Measurements from ENCODE around the gene HK1. TPM values are rescaled to one million over a fixed set of nuclear protein-coding genes. Genes with fewer than 3 reads are reported as not detected.

Gene HK1
- total and polyA plus RNA-seq, 7 experiments from 2014 or later: 60.1 to 144 (median 83.8) TPM

- H3K36me3 ChIP-seq (ENCODE audit: control insufficient read depth in 2 of 3, insufficient read depth in 3 of 3, low read length in 3 of 3): peaks cover 0 to 3% (median 0%) of the 10 kb centered on the region in 3 experiments
- Mint-ChIP-seq H3K4me3 (peak overlapping the region; percentile 63 to 84 (median 74)), H3K36me3 (peaks cover 0 to 13% (median 4%) of the 10 kb centered on the region in 5 donors), H3K4me1 (peaks cover 55 to 92% (median 70%) of the 10 kb centered on the region in 7 donors), H3K27me3 (no peaks in the 10 kb centered on the region), H3K9me3 (no peaks in the 10 kb centered on the region), H3K27ac (peak overlapping the region; percentile 7 to 90 (median 79))
- no peaks in the 10 kb centered on the region for H3K9me3 ChIP-seq (ENCODE audit: control insufficient read depth in 2 of 3, low read length in 3 of 3)
- DNase-seq (no peak), ATAC-seq (no peak)
- POLR2A ChIA-PET: interaction anchor here (0.6 to 5.8 kb wide), 4 partner anchors 10 to 22 kb away, joined by 3 to 34 read pairs (median 8); no protein-coding TSS in a partner anchor
- peak overlapping the region; percentile 19 for H3K27ac ChIP-seq (ENCODE audit: low read depth, low read length)
- no peak overlapping the region for H3K4me3 ChIP-seq (ENCODE audit: low read length)
- peaks cover 17 to 49% of the 10 kb centered on the region in 2 donors for H3K4me1 ChIP-seq (ENCODE audit: control insufficient read depth in 2 of 2, insufficient read depth in 2 of 2, low read length in 2 of 2)
- CTCF ChIA-PET: interaction anchor here (0.6 kb wide), 1 partner anchor 114 kb away, joined by 3 read pairs; no protein-coding TSS in a partner anchor
- intact Hi-C loops (cut with micrococcal nuclease): loop anchor here (1.0 to 2.0 kb wide), 3 partner anchors 7 to 16 kb away; no protein-coding TSS in a partner anchor
- no peaks in the 10 kb centered on the region for H3K27me3 ChIP-seq (ENCODE audit: control insufficient read depth in 2 of 2, insufficient read depth in 2 of 2, low read length in 2 of 2)
Observed at GRCh38 chr10:69334302-69335062, 56.2 kb downstream of the HK1 start.

GRCh38 chr10:69335063-69335587, 56.8 kb downstream of the HK1 start:
- H3K4me1 Mint-ChIP-seq: peaks cover 56 to 92% (median 71%) of the 10 kb centered on the region in 7 donors
- CTCF ChIA-PET: no interaction called here
- peaks cover 0 to 15% (median 4%) of the 10 kb centered on the region in 5 donors for H3K36me3 Mint-ChIP-seq
- H3K27me3 Mint-ChIP-seq: no peaks in the 10 kb centered on the region
- H3K27ac ChIP-seq (ENCODE audit: low read depth, low read length): peak overlapping the region; percentile 19
- ATAC-seq: peak; percentile 74
- peak overlapping the region; percentile 63 to 84 (median 74) for H3K4me3 Mint-ChIP-seq
- H3K4me3 ChIP-seq (ENCODE audit: low read length): no peak overlapping the region
- no peaks in the 10 kb centered on the region for H3K9me3 ChIP-seq (ENCODE audit: control insufficient read depth in 2 of 3, low read length in 3 of 3)
- H3K27me3 ChIP-seq (ENCODE audit: control insufficient read depth in 2 of 2, insufficient read depth in 2 of 2, low read length in 2 of 2): no peaks in the 10 kb centered on the region
- no peaks in the 10 kb centered on the region for H3K9me3 Mint-ChIP-seq
- POLR2A ChIA-PET: interaction anchor here (0.6 to 5.8 kb wide), 5 partner anchors 10 to 21 kb away, joined by 3 to 34 read pairs (median 4); no protein-coding TSS in a partner anchor
- peak overlapping the region; percentile 7 to 90 (median 79) for H3K27ac Mint-ChIP-seq
- no peaks in the 10 kb centered on the region for H3K36me3 ChIP-seq (ENCODE audit: control insufficient read depth in 2 of 3, insufficient read depth in 3 of 3, low read length in 3 of 3)
- H3K4me1 ChIP-seq (ENCODE audit: control insufficient read depth in 2 of 2, insufficient read depth in 2 of 2, low read length in 2 of 2): peaks cover 14 to 50% of the 10 kb centered on the region in 2 donors
- intact Hi-C loops (cut with micrococcal nuclease): loop anchor here (1.0 to 2.0 kb wide), 3 partner anchors 8 to 16 kb away; no protein-coding TSS in a partner anchor
- peak in 1 of 9 donors; percentile 49 for DNase-seq

- peaks cover 51 to 90% (median 70%) of the 10 kb centered on the region in 7 donors for H3K4me1 Mint-ChIP-seq
- Histone ChIP-seq H3K9me3 (ENCODE audit: control insufficient read depth in 2 of 3, low read length in 3 of 3) (no peaks in the 10 kb centered on the region), H3K27me3 (ENCODE audit: control insufficient read depth in 2 of 2, insufficient read depth in 2 of 2, low read length in 2 of 2) (no peaks in the 10 kb centered on the region), H3K27ac (ENCODE audit: low read depth, low read length) (peak overlapping the region; percentile 19), H3K4me3 (ENCODE audit: low read length) (no peak overlapping the region), H3K36me3 (ENCODE audit: control insufficient read depth in 2 of 3, insufficient read depth in 3 of 3, low read length in 3 of 3) (no peaks in the 10 kb centered on the region), H3K4me1 (ENCODE audit: control insufficient read depth in 2 of 2, insufficient read depth in 2 of 2, low read length in 2 of 2) (peaks cover 14 to 50% of the 10 kb centered on the region in 2 donors)
- ChIA-PET CTCF (no interaction called here), POLR2A (interaction anchor here (0.9 to 5.8 kb wide), 4 partner anchors 9 to 21 kb away, joined by 3 to 34 read pairs (median 7); no protein-coding TSS in a partner anchor)
- no peak for ATAC-seq
- H3K4me3 Mint-ChIP-seq: peak overlapping the region in 9 of 10 donors; percentile 6 to 84 (median 75)
- intact Hi-C loops (cut with micrococcal nuclease): loop anchor here (1.0 to 2.0 kb wide), 3 partner anchors 8 to 17 kb away; no protein-coding TSS in a partner anchor
- peak overlapping the region in 8 of 9 donors; percentile 7 to 90 (median 76) for H3K27ac Mint-ChIP-seq
- no peaks in the 10 kb centered on the region for H3K27me3 Mint-ChIP-seq
- no peak for DNase-seq
- H3K36me3 Mint-ChIP-seq: peaks cover 0 to 11% (median 4%) of the 10 kb centered on the region in 5 donors
- H3K9me3 Mint-ChIP-seq: no peaks in the 10 kb centered on the region
Observed at GRCh38 chr10:69335613-69336012, 57.3 kb downstream of the HK1 start.

- Mint-ChIP-seq H3K27ac (peak overlapping the region in 6 of 9 donors; percentile 30 to 75 (median 53)), H3K36me3 (peaks cover 0 to 11% (median 4%) of the 10 kb centered on the region in 5 donors), H3K4me1 (peaks cover 48 to 95% (median 73%) of the 10 kb centered on the region in 7 donors), H3K9me3 (no peaks in the 10 kb centered on the region), H3K27me3 (no peaks in the 10 kb centered on the region), H3K4me3 (peak overlapping the region in 2 of 10 donors; percentile 7 to 18)
- DNase-seq (no peak), ATAC-seq (no peak)
- ChIA-PET POLR2A (interaction anchor here (0.6 to 2.6 kb wide), 4 partner anchors 7 to 32 kb away, joined by 3 to 10 read pairs (median 6); no protein-coding TSS in a partner anchor), CTCF (interaction anchor here (0.6 kb wide), 1 partner anchor 58 kb away, joined by 4 read pairs; no protein-coding TSS in a partner anchor)
- Histone ChIP-seq H3K4me3 (ENCODE audit: low read length) (no peak overlapping the region), H3K27ac (ENCODE audit: low read depth, low read length) (no peak overlapping the region), H3K36me3 (ENCODE audit: control insufficient read depth in 2 of 3, insufficient read depth in 3 of 3, low read length in 3 of 3) (no peaks in the 10 kb centered on the region), H3K27me3 (ENCODE audit: control insufficient read depth in 2 of 2, insufficient read depth in 2 of 2, low read length in 2 of 2) (no peaks in the 10 kb centered on the region), H3K4me1 (ENCODE audit: control insufficient read depth in 2 of 2, insufficient read depth in 2 of 2, low read length in 2 of 2) (peaks cover 14 to 50% of the 10 kb centered on the region in 2 donors), H3K9me3 (ENCODE audit: control insufficient read depth in 2 of 3, low read length in 3 of 3) (no peaks in the 10 kb centered on the region)
- intact Hi-C loops (cut with micrococcal nuclease): no loop called here
Observed at GRCh38 chr10:69336952-69337295, 58.6 kb downstream of the HK1 start.

- peak overlapping the region in 7 of 9 donors; percentile 36 to 77 (median 67) for H3K27ac Mint-ChIP-seq
- no peaks in the 10 kb centered on the region for H3K27me3 ChIP-seq (ENCODE audit: control insufficient read depth in 2 of 2, insufficient read depth in 2 of 2, low read length in 2 of 2)
- H3K4me1 ChIP-seq (ENCODE audit: control insufficient read depth in 2 of 2, insufficient read depth in 2 of 2, low read length in 2 of 2): peaks cover 19 to 50% of the 10 kb centered on the region in 2 donors
- no peaks in the 10 kb centered on the region for H3K36me3 ChIP-seq (ENCODE audit: control insufficient read depth in 2 of 3, insufficient read depth in 3 of 3, low read length in 3 of 3)
- no peaks in the 10 kb centered on the region for H3K27me3 Mint-ChIP-seq
- ChIA-PET POLR2A (interaction anchor here (0.6 to 2.6 kb wide), 4 partner anchors 10 to 32 kb away, joined by 3 to 10 read pairs (median 6); no protein-coding TSS in a partner anchor), CTCF (interaction anchor here (0.5 kb wide), 1 partner anchor 1460 kb away, joined by 3 read pairs; no protein-coding TSS in a partner anchor)
- H3K4me3 ChIP-seq (ENCODE audit: low read length): no peak overlapping the region
- intact Hi-C loops (cut with micrococcal nuclease): no loop called here
- peaks cover 54 to 94% (median 72%) of the 10 kb centered on the region in 7 donors for H3K4me1 Mint-ChIP-seq
- H3K27ac ChIP-seq (ENCODE audit: low read depth, low read length): no peak overlapping the region
- ATAC-seq (peak; percentile 73), DNase-seq (no peak)
- H3K4me3 Mint-ChIP-seq: peak overlapping the region in 5 of 10 donors; percentile 2 to 34 (median 11)
- H3K36me3 Mint-ChIP-seq: peaks cover 0 to 16% (median 4%) of the 10 kb centered on the region in 5 donors
- peaks cover 0 to 5% (median 0%) of the 10 kb centered on the region in 11 donors for H3K9me3 Mint-ChIP-seq
- no peaks in the 10 kb centered on the region for H3K9me3 ChIP-seq (ENCODE audit: control insufficient read depth in 2 of 3, low read length in 3 of 3)
Observed at GRCh38 chr10:69337296-69338132, 59.2 kb downstream of the HK1 start.

Data from naive thymus-derived CD4-positive, alpha-beta T cell (primary cell).